Testis (tissue), 2 donors: ENCODE data around the gene LYSMD1.
"Not testable (repeated sequence)": the region's sequence is repeated elsewhere in the genome, so short reads cannot be mapped to it uniquely, and the experiment has no call there.

Experiments
- CTCF ChIP-seq, 3 experiments: fragments of 450-650 bp in 2 of 3; fragments of 200-600 bp in 1 of 3; sonication (generic) in 1 of 3; IDR thresholded peaks; one replicate each; pipeline ENCODE4 v1.5.1; 2016 to 2019; ENCODE audit warnings: antibody characterized with exemption in 3 of 3, mild to moderate bottlenecking in 2 of 3, moderate library complexity in 1 of 3
- POLR2A ChIP-seq: fragments of 450-650 bp; IDR thresholded peaks from one replicate; pipeline ENCODE4 v1.6.1; 2017; ENCODE audit warnings: antibody characterized with exemption, mild to moderate bottlenecking, moderate library complexity

- not testable (repeated sequence) for TF ChIP-seq POLR2A; CTCF (IDR thresholded peaks at IDR 0.05)
Observed at GRCh38 chr1:151188667-151189066, 23.0 kb upstream of the LYSMD1 start.
